ENCODE data around the gene RBM43. TPM values are rescaled to one million over a fixed set of nuclear protein-coding genes. Genes with fewer than 3 reads are reported as not detected.

The RBM43 gene
- total RNA-seq, 1 experiment from 2014 or later, result 3.0 TPM

DNA sequence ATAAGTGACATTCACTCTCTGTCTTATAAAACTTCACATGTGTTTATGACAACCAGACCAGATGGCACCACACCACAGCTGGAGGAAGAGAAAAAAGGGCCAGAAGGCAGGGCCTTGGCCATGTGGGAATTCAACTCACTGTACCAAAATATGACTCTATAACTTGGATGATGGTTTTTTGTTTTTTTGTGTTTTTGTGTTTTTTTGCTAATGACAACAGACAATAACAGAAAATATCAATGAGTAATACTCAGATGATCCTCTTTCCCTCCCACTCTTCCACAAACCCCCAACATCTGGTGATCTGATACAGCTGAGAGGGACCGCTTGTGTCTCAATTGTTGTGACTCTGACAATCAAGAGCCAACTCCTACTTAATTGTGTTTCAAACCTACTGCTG lies 15.4 kb upstream of the RBM43 start:
- H3K27me3 Mint-ChIP-seq (ENCODE audit: insufficient read depth, unreplicated experiment), result no peaks in the 10 kb centered on the region

DNA sequence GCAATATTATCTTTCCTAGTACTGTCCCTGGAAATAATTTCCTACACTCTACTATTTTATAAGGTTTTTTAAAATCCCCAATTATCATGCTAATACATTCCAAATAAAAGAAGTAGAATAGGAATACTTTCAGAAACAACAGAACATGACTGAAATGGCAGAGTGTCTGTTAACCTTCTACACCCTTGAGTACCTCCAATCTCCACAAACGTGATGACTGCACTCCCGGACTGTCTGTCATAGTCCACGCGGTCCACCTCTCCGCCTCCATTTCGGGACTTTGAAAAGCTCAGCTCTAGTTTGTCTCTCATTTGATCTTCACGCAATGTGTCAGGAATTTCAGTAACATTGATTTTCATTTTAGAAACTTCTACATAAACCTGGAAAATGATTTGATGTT lies 13.6 kb upstream of the RBM43 start:
- Mint-ChIP-seq H3K36me3 (ENCODE audit: insufficient read depth, unreplicated experiment) (peaks cover 79% of the 10 kb centered on the region), H3K27ac (ENCODE audit: low read depth, unreplicated experiment) (no peak overlapping the region), H3K9me3 (ENCODE audit: unreplicated experiment) (no peaks in the 10 kb centered on the region), H3K4me1 (ENCODE audit: insufficient read depth, unreplicated experiment) (no peaks in the 10 kb centered on the region), H3K27me3 (ENCODE audit: insufficient read depth, unreplicated experiment) (no peaks in the 10 kb centered on the region), H3K4me3 (ENCODE audit: unreplicated experiment) (no peak overlapping the region)
- POLR2A ChIA-PET, result no interaction called here
- no peak for DNase-seq (ENCODE audit: unreplicated experiment)
- intact Hi-C loops (cut with micrococcal nuclease), result no loop called here
- TF ChIP-seq, protein P1, sequence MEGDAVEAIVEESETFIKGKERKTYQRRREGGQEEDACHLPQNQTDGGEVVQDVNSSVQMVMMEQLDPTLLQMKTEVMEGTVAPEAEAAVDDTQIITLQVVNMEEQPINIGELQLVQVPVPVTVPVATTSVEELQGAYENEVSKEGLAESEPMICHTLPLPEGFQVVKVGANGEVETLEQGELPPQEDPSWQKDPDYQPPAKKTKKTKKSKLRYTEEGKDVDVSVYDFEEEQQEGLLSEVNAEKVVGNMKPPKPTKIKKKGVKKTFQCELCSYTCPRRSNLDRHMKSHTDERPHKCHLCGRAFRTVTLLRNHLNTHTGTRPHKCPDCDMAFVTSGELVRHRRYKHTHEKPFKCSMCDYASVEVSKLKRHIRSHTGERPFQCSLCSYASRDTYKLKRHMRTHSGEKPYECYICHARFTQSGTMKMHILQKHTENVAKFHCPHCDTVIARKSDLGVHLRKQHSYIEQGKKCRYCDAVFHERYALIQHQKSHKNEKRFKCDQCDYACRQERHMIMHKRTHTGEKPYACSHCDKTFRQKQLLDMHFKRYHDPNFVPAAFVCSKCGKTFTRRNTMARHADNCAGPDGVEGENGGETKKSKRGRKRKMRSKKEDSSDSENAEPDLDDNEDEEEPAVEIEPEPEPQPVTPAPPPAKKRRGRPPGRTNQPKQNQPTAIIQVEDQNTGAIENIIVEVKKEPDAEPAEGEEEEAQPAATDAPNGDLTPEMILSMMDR (IDR thresholded peaks at IDR 0.05; ENCODE audit: unreplicated experiment), result no peak
- CTCF ChIA-PET, result interaction anchor here (1.5 kb wide), 1 partner anchor 14 kb away, joined by 7 read pairs; the partner anchor contains the start of gene RBM43
- BruUV-seq (replicated peaks), result no TSS peak

More for the DNA sequence above, 15.4 kb upstream of the RBM43 start:
- H3K9me3 Mint-ChIP-seq (ENCODE audit: unreplicated experiment), result no peaks in the 10 kb centered on the region
- intact Hi-C loops (cut with micrococcal nuclease), result no loop called here
- H3K4me1 Mint-ChIP-seq (ENCODE audit: insufficient read depth, unreplicated experiment), result no peaks in the 10 kb centered on the region
- TF ChIP-seq, protein P1 (IDR thresholded peaks at IDR 0.05; ENCODE audit: unreplicated experiment), result no peak
- ChIA-PET POLR2A (interaction anchor here (1.2 to 1.7 kb wide), 2 partner anchors 8 to 12 kb away, joined by 4 to 7 read pairs; no protein-coding TSS in a partner anchor), CTCF (interaction anchor here (0.7 to 1.2 kb wide), 4 partner anchors 38 to 1379 kb away, joined by 3 to 4 read pairs (median 4); no protein-coding TSS in a partner anchor)
- peaks cover 73% of the 10 kb centered on the region for H3K36me3 Mint-ChIP-seq (ENCODE audit: insufficient read depth, unreplicated experiment)
- no peak overlapping the region for H3K4me3 Mint-ChIP-seq (ENCODE audit: unreplicated experiment)
- BruUV-seq (replicated peaks), result no TSS peak
- no peak overlapping the region for H3K27ac Mint-ChIP-seq (ENCODE audit: low read depth, unreplicated experiment)
- no peak for DNase-seq (ENCODE audit: unreplicated experiment)

DNA sequence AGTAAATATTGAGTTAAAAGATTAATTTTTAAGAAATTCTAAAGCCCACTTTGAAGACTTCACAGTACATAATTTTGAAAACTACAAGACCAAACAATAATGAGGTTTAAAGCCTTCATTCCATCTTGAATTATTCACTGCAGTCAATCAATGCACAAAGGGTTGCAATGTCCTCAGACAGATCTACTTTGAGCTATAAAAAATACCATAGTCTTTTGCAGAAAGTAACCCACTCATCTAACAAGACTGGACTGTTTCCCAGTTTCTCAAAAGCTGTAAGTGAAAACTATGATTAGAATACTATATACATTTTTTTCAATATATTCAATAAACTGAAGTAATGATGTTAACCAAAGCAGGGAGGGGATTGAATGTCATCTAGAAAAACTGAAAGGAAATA lies 10.2 kb upstream of the RBM43 start:
- ChIA-PET POLR2A (no interaction called here), CTCF (no interaction called here)
- Mint-ChIP-seq H3K27ac (ENCODE audit: low read depth, unreplicated experiment) (no peak overlapping the region), H3K27me3 (ENCODE audit: insufficient read depth, unreplicated experiment) (no peaks in the 10 kb centered on the region), H3K36me3 (ENCODE audit: insufficient read depth, unreplicated experiment) (peaks cover 46% of the 10 kb centered on the region), H3K4me3 (ENCODE audit: unreplicated experiment) (no peak overlapping the region), H3K9me3 (ENCODE audit: unreplicated experiment) (no peaks in the 10 kb centered on the region), H3K4me1 (ENCODE audit: insufficient read depth, unreplicated experiment) (no peaks in the 10 kb centered on the region)
- intact Hi-C loops (cut with micrococcal nuclease), result no loop called here
- TF ChIP-seq, protein P1 (IDR thresholded peaks at IDR 0.05; ENCODE audit: unreplicated experiment), result no peak
- no peak for DNase-seq (ENCODE audit: unreplicated experiment)
- BruUV-seq (replicated peaks), result no TSS peak

DNA sequence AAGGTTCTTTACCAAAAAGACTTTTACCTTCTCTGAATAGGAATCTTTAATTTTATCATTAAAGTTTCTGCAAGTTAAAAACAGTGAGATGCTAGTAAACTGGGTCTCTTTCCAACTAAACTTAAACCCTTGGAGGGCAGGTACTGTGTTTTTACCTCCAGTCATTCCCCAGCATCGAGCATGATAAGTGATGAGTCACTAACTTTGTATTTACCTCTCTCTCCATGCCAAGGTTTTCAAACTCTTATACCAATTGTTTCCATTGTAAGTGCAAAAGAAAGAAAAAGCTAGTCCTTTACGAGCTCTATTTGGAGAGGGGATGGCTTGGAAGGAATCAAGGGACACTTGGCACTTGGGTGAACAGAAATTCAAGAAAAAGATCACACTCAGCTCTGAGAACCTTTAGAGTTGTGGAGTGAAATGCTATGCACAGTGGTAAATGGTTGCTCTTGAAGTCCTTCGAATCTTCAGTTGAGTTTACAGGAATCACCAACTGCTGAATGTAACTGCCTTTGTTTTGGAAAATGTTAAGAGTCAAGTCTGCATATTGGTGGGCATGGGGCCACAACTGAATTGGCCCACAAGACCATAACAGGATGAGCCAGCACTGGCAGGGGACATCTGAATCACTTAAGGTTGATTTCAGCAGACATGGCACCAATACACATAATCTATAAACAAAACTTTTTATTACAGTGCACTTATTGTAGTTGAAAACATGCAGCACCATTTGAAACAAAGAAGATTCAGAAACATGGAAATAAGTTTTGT lies 8.3 kb upstream of the RBM43 start:
- ChIA-PET CTCF (interaction anchor here (1.0 kb wide), 1 partner anchor 31 kb away, joined by 4 read pairs; no protein-coding TSS in a partner anchor), POLR2A (interaction anchor here (1.7 kb wide), 1 partner anchor 8 kb away, joined by 10 read pairs; the partner anchor contains the start of gene RBM43)
- no peaks in the 10 kb centered on the region for H3K27me3 Mint-ChIP-seq (ENCODE audit: insufficient read depth, unreplicated experiment)
- TF ChIP-seq, protein P1 (IDR thresholded peaks at IDR 0.05; ENCODE audit: unreplicated experiment), result no peak
- H3K36me3 Mint-ChIP-seq (ENCODE audit: insufficient read depth, unreplicated experiment), result peaks cover 28% of the 10 kb centered on the region
- intact Hi-C loops (cut with micrococcal nuclease), result no loop called here
- no peak overlapping the region for H3K27ac Mint-ChIP-seq (ENCODE audit: low read depth, unreplicated experiment)
- DNase-seq (ENCODE audit: unreplicated experiment), result peak; percentile 30
- H3K4me3 Mint-ChIP-seq (ENCODE audit: unreplicated experiment), result no peak overlapping the region
- BruUV-seq (replicated peaks), result no TSS peak
- H3K4me1 Mint-ChIP-seq (ENCODE audit: insufficient read depth, unreplicated experiment), result no peaks in the 10 kb centered on the region
- no peaks in the 10 kb centered on the region for H3K9me3 Mint-ChIP-seq (ENCODE audit: unreplicated experiment)

Data from MCF 10A (cell line).